NCI-H446 (cell line): ENCODE results near the gene AGTR1.

Source experiments
- DNase-seq, 2 experiments: peaks; one replicate each; lab custom pipeline; 2025; lab: John Stamatoyannopoulos, UW

Gene AGTR1

DNA sequence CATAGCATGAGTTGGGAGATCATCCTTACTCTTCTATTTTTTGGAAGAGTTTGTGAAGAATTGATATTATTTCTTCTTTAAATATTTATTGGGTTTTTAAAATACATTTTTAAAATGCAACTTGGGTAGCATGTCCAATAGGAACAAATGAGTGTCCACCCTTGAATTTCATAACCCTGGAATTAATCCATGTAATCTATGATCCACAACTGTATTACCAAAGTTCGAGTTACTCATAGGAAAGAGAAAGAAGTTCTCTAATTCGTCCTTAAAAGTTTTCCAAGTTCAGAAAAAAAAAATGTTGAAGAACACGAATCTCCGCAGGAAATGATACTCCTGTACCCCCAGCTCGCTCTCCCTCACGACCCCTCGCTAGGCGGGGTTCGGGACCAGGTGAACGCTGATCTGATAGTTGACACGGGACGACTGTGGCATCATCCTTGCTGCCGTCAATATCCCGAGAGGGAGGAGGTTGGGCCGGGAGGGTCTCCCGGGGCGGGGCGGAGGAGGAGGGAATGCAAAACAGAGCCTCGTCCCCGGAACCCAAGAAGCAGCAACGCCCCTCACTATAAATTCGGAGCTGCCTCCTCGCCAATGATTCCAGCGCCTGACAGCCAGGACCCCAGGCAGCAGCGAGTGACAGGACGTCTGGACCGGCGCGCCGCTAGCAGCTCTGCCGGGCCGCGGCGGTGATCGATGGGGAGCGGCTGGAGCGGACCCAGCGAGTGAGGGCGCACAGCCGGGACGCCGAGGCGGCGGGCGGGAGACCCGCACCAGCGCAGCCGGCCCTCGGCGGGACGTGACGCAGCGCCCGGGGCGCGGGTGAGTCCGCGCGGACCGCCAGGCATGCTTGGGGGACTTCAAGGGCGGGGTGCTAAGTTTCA lies at the start of gene AGTR1:
Gene AGTR1, plus strand, starts transcription at position 598 of the 884 bp plus-strand sequence. CDS start 43,133 bp downstream, outside the sequence.
- peak in 1 of 2 experiments; percentile 13 for DNase-seq

DNA sequence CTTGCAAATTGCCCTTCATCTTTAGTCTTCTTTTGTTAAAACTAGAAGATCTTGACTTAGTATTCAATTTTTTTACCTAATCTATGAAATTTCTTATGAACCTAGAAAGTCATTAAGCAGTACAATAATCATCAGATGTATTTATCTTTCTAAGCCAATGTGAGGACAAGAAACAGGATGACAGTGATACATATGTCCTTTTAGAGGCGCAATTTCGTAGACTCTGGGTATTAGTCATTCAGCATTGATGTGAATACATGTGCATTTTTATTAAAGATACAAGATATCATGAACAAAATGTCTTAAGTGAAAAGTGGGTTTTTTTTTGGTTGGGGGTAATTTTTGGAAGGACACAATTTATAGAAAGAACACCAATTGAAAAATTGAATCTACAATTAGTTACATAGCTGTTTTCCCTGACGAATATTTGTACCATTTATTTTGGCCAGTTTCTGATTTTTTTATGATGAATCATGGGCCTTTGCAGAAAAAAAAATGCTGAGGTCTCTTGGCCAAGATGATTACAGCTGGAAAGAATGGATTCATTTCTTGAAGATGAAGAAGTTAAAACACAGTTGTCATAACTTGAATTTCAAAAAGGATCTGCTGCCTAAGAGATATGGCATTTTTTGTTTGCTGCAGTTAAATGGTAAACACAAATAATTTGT lies 48.9 kb upstream of the AGTR1 start:
- no peak for DNase-seq

DNA sequence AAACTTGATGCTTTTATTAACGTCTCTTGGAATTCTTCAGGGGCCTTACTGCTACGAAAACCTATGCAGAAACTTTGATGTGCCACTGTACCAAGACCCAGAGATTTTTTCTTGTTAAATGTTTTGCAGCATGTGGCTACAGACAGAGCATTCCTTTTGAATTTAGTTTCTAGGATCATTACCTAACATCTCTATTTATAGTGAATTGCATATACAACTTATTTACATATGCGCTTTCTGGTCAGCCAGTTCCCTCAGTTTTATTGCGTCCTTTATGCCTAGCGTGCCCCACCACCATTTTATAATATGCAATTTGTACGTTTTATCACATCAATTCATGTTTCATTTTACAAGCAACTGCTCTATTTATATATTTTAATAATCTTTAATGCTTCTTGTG lies 46.2 kb upstream of the AGTR1 start:
- no peak for DNase-seq

DNA sequence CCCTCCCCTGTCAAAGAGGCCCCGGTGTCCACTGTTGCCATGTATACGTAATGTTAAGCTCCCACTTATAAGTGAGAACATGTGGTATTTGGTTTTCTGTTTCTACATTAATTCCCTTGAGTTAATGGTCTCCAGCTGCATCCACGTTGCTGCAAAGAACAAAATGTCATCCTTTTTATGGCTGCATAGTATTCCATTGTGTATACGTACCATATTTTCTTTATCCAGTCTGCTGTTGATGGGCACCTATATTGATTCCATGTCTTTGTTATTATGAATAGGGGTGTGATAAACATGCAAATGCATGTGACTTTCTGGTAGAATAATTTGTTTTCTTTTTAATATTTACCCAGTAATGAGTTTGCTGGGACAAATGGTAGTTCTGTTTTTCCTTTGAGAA lies 43.3 kb upstream of the AGTR1 start:
- DNase-seq: no peak

DNA sequence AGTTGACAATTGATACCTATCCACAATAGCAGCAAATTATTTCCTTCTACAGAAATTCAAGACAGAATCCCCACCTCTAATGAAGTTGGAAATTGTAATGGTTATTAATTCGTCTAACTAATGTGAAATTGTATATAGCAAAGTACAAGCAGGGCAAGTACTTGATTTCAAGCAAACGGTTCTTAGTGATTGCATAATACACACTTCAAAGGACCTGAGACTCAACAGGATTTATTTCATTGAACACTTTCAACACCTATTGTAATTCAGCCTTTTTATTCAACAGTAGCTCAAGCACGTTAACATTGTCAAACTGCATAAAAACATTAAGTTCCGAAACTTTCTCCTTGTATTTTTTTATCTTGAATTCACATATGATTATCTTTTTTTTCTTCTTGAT lies 40.2 kb upstream of the AGTR1 start:
- no peak for DNase-seq

DNA sequence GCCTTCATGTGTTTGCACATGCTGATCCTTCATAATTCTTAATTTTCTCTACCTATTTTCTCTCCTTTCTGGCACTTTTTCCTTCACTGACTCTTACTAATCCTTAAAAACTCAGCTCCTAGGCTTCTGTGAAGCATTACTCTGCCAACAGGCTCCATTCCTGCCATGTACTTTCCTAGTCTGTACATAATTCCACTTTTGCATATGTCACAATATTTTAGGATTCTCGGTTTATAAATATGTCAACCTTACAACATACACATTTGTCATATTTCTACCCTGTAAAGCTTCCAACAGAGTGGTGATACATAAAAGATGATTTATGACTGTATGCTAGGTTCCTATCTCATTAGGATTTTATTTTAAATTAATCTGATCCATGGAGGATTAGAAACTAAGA lies 38.2 kb upstream of the AGTR1 start:
- no peak for DNase-seq

DNA sequence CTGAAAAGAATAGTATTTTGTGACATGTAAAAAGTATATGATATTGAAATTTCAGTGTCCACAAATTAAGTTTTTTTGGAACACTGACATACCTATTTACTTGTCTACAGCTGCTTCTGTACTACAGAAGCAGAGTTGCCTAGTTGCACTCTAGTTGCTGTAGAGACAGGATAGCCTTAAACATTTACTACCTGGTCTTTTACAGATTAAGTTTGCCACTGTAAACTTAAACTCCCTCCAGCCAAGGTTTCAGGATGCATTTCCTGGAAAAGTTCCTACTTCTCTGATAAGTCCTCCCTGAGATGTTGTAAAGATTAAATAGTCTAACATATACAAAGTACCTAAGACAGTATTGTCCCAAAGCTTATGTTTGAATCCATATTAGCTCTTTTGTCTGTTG lies 17.4 kb upstream of the AGTR1 start:
- DNase-seq: no peak

DNA sequence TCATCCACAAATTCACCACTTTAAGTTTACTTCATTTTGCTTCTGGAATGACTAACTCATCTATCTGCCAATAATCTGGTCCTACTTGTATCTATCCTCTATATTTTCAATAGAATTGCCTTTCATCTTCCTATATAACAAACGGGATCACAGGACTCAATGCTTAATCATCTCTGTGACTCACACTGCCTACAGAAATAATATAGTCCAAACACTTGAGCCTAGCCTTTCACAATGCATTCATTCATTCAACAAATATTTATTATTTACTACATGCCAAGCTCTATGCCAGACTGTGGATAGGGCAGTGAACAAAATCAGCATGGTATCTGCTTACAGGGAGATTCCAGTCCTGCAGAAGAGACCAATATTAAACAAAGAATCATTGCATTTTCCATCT lies 16.6 kb upstream of the AGTR1 start:
- no peak for DNase-seq

DNA sequence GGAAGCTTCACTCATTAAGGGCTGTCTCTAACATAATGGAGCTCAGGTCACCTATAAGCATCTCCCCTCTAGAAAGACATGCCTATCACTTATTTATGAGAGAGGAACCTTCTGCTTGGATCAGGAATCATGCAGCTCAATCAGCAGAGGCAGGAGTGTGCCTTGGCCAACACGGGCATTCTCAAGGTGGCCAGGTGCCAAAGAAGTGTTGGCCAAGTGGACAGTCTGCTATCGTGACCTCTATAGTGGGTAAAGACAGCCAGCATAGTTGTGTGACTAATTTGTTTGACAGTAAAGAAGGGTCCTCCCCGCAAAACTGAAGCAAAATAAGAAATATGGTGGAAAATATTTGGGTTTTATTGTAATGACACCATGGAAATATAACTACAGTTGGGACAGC lies 14.7 kb upstream of the AGTR1 start:
- DNase-seq: no peak

DNA sequence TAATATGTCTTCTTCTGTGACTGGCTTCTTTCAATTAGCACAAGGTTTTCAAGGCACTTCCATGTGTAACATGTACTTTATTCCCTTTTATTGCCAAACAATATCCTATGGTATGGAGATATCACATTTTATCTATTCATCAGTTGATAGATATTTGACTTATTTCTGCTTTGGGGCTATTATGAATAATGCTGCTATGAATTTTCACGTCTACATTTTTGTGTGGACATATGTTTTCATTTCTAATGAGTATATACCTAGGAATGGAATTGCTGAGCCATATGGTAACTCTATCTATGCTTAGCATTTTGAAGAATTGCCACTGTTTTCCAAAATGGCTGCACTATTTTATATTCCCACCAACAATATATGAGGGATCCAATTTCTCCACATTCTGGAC lies 3.6 kb upstream of the AGTR1 start:
- no peak for DNase-seq

DNA sequence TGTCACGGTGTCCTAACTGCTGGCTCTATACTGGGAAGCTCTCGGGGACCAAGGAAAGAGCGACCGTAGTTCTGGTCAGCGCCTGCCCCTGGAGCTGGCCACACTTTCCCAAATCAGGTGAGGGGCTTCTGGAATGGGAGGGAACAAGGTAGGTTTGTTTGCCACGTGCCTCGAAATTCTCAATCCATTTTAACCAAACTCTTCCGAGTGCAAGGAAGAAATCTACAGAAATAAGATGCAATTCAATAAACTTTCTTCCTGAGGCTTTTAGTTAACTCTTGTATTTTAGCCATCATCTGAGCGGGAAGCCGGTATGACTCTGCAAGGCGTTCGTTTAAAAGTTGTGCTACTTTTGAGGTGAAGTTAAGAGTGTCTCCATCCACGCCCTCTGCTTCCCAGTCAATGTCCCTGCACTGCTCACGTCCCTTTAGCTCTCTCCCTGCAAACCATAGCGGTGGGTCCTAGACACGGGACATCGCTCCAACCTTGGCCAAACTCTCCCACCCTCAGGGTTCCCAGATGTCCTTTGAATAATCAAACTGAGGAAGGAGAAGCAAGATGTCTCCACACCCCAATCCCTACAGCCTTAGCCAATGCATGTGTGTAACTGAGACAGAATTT lies 597 bp downstream of the AGTR1 start:
- DNase-seq: no peak

DNA sequence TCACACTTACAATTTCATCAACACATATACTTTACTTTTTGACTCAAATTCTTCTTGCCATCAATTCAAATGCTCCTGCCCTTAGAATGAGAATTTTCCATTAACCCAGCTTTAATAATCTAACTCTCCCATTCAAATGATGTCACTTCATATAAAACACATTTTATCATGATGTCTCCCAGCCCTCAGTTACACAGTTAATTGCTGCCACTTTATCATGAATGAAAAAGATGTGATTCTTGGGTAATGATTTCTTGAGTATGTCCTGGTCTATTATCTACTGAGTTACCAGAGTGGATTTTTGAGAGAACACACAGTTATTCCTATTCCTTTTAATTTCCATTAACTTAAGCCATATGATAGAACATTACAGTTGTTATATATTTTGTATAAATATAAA lies 7.6 kb downstream of the AGTR1 start:
- no peak for DNase-seq

DNA sequence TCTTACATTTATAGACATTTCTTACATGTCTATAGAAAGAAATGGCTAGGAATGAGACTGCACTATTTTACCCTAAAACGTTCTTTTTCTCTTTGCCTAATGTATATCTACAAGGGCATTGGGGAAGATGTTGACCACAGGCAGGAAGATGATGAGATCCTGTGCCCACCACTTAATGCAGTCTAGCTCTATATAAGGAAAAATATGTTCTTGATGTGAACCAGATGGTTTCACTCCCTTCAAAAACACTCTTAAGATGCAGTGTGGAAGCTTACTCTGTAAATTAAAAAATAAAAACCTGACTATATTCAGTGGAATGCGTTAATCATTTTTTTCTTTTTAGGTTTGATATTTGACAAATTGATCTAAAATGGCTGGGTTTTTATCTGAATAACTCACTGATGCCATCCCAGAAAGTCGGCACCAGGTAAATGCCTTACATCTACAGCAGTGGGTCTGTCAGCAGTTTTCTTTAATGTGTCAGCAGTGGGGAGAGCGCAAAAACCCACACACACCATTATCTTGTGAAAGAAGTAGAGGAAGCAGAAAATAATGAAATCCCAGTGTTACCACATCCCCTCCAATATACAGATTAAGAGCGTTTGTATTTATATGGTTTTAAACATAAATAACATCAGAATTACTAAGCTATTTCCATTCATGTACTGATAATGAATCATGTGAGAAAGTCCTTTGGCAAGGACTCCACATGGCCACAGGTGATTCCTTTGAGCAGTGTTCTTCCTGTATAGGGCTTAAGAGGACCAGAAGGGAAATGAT lies 10.1 kb downstream of the AGTR1 start:
- DNase-seq: no peak

DNA sequence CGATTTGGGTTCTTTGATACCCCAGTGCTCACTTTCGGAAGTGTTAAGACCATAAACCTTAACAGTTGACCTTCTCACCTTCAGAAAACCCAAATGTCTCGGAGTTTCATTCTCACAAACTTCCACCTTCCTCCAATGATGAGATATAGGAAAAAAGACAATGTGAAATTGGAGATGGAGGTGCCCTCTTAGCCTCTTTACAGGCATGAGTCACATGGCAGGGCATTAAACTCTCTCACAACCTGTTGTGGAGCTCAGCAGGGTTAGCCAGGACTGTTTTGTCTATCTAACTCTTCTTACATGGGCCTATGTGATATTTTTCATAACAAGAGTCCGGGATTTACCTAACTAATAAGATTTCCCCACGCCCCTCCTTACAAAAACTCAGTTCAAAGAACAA lies 10.7 kb downstream of the AGTR1 start:
- no peak for DNase-seq

DNA sequence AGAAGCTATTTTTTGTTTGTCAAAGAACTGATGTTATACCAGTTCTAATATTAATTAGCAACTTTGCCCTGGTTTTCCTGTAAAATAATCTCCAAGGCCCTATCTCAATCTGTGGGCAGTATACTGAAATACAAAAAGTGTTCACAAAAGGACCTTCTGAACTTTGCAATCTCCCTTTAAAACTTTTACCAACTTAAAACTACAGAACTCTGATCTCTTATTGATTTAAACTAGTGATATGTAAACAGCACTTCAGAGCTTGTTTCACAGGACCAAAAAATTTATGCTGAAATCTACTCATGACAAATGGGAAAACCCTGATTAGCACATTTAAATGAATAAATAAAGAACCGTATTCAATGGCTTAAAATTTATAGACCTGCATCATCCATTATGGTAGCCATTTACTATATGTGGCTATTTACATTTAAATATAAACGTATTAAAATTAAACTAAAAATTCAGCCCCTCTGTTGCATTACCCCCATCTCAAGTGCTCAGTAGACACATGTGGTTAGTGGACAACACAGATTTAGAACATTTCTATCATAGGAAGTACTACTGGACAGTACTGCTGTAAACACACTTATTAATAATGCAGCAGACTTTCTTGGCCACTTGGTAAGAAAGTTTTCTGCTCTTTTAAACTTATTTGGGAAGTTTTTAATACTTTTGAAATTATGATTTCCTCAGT lies 12.0 kb downstream of the AGTR1 start:
- no peak for DNase-seq

DNA sequence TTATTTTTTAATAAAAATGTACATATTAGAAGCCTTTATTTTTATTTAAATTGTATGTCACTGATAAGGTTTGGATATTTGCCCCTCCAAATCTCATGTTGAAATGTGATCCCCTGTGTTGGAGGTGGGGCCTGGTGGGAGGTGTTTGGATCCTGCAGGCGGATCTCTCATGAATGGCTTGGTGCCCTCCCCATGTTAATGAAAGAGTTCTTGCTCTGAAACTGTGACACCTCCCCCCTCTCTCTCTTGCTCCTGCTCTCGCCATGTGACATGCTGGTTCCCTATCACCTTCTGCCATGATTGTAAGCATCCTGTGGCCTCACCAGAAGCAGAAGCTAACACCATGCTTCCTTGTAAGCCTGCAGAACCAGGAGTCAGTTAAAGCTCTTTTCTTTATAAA lies 13.0 kb downstream of the AGTR1 start:
- DNase-seq: no peak

DNA sequence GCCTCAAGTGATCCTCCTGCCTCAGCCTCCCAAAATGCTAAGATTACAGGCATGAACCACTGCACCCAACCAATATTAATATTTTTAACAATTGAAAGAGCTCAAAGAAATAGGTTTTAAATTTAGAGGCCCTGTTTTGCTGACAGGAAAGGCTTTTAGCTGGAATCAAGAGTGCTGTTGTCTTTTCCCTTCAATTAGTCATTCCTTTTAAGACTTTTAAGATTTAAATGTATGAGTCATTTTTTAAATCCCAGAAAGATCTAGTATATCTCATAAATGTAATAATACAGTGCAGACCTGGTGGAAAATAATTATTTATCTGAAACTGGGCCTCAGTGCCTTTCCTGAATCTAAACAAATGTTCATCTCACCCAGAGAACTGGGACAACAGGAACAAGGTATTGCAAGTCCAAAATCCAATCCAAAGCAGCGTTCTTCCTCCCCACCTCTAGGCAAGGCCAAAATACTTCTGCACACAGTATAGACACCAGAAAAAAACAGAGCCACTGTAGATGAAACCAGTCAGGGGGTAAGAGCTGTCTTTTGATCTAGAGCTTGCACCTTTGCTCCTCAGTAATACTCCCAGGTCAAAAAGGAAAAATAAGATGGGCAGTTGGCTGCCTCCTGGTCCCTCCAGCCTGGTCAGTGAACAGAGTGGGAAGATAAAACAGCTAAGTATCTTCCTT lies 14.4 kb downstream of the AGTR1 start:
- DNase-seq: no peak

DNA sequence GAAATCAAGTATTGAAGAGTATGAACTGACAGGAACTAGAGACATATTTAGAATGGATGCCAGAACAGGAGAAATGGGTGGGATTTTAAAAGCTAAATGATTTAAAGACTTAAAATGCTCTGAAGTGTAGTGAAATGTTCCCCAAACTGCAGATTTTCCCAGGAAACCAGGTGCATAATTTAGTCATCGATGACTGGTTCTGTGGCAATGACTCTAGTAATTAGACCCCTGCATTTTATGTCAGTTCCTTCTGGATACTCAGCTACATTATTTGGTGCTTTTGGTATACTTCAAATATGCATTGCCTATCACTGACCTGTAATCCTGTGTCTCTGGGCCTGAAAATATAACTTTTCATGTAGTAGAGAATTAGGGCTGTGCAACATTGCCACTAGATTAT lies 16.8 kb downstream of the AGTR1 start:
- no peak for DNase-seq

DNA sequence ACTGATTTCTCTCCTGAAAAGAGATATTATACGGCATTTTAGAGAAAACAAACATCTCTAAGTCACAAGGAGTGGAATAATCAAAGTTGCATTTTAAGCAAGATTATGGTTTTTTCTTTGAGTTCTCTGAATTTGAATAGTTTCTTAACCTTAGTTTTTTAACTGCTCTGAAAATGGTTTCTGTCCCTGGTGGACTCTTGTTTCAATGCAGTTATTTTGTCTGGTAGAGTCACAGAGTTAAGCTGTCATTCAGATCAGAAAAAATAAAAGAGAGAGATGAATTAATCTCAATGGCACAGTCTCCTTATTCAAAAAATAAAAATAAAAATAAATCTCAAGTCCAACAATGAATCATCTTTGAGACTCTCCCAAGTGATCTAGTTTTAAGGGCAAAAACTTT lies 19.0 kb downstream of the AGTR1 start:
- no peak for DNase-seq

DNA sequence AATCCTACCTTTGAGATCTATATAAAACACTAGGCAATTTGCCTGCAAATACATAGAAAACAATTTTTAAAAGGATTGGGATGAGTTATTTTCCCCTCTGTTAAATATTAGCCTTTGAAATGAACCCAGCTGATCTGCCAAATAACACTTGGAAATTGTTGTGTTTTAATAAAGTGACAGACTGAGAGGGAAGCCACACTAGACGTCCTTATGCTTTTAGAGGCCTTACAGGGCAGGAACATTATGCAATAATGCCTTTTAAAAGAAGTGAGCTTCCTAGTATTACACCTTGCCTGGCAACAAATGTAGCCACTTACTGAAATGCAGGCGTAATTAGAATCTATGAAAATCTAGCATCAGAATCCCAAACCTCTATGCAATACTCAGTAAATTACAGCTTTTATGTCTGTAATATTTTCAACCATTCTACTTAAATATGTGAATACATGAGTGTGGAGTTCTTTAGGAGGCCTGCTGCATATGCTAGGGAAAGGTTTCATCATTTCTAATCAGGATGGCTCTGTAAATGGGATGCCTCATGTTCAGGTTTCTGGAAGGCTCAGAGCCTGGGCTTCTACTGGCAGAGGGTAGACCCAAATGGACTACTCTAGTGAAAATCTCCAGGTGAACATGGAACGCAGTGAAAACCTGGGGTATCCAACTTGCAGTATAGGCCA lies 20.3 kb downstream of the AGTR1 start:
- no peak for DNase-seq
